Esophagus squamous epithelium (tissue), 5 donors: ENCODE results near the gene DNAJA3. TPM values are rescaled to one million over a fixed set of nuclear protein-coding genes. Genes with fewer than 3 reads are reported as not detected.
A peak's percentile ranks its signal among the peaks of the same experiment; 100 is the strongest.

Experiments used
- DNase-seq: peaks from one replicate; lab custom pipeline; 2025; lab: John Stamatoyannopoulos, UW
- H3K27ac ChIP-seq, 4 donors: fragments of 200-600 bp; sonication (generic); one replicate each; pipeline ENCODE4 v1.5.1; 2016 to 2019; ENCODE audit warnings: mild to moderate bottlenecking in 1 of 4
- H3K27me3 ChIP-seq, 4 donors: fragments of 200-600 bp; sonication (generic); 1 replicate in 3 of 4; 2 replicates in 1 of 4; pipeline versions ENCODE4 v1.5.1 to v1.6.0; 2017 to 2021; ENCODE audit warnings: antibody characterized with exemption in 1 of 4
- H3K36me3 ChIP-seq, 3 donors: fragments of 200-600 bp; sonication (generic); one replicate each; pipeline ENCODE4 v1.5.1; 2016 to 2019
- H3K4me1 ChIP-seq, 3 donors: fragments of 200-600 bp; sonication (generic); one replicate each; pipeline ENCODE4 v1.5.1; 2017 to 2019
- H3K4me3 ChIP-seq, 4 donors: fragments of 200-600 bp; sonication (generic); 1 replicate in 3 of 4; 2 replicates in 1 of 4; pipeline ENCODE4 v1.5.1; 2016 to 2019; ENCODE audit warnings: mild to moderate bottlenecking in 2 of 4, moderate library complexity in 1 of 4
- H3K9me3 ChIP-seq, 3 donors: fragments of 200-600 bp; sonication (generic); one replicate each; pipeline ENCODE4 v1.5.1; 2016 to 2019
- POLR2A ChIP-seq, 4 donors: fragments of 450-650 bp; IDR thresholded peaks; one replicate each; pipeline ENCODE4 v1.6.1; 2017; ENCODE audit warnings: antibody characterized with exemption in 4 of 4, mild to moderate bottlenecking in 4 of 4, moderate library complexity in 3 of 4
- WGBS, 2 donors: methylation state at CpG; one replicate each; pipeline ENCODE4 v1.1.5; 2018; 5-methylcytosine and 5-hydroxymethylcytosine counted together
- intact Hi-C: fragments of 100-400 bp; cut with DNase I; formaldehyde crosslinking; loops from one replicate; pipeline ENCODE4 v1.15.0; 2022
- total RNA-seq, 4 donors: library from RNA; depleted of rRNA; stranded (reverse); fragments of >200 nt; gene quantifications; one replicate each; pipeline ENCODE4 v1.1.0, GENCODE V29; 2016
- TF ChIP-seq, protein P1 (sequence below), 6 experiments: fragments of 450-650 bp in 4 of 6; fragments of 200-600 bp in 2 of 6; sonication (generic) in 2 of 6; IDR thresholded peaks; one replicate each; pipeline ENCODE4 v1.5.1; 2016 to 2019; ENCODE audit warnings: antibody characterized with exemption in 6 of 6, mild to moderate bottlenecking in 4 of 6, moderate library complexity in 4 of 6
- donor health status: DM: yes; HTN: yes; CAD: no.

DNAJA3 gene
- total RNA-seq, 4 donors from 2014 or later: 45.2 to 59.1 (median 49.1) TPM

DNA sequence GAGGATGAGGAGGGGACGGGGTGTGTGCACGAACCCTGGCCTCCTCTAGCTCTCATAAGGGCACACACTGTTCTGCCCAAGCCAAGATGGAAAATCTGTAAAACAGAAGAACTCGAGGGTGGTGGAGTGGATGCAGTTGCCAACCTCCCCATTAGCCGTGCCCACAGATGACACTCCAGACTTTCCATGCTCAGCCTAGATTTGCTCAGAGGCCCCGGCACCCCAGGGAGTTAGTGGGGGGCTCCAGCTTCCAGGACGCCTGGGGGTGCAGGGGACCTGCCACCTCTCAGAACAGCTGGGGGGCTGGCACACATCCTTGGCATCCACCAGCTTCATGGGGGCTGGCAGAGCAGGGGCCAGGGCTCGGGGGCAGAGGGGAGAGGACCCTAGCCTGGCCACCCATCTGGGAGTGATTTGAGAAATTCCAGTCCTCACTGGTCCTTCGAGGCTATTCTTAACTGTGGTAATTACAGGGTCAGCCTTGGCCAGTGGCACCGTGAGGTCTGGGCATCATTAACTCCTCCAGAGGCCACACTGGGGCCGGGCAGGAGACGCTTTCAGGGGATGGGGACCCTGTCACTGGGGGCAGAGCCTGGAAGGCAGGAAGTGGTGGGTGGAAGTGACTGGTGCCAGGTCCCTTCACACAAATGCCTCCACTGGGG, 39.7 kb upstream of the DNAJA3 start:
- no peak for DNase-seq
- WGBS, 2 donors: 53 to 66% methylated on average over 3 to 4 of the region's 11 CpGs
- Histone ChIP-seq H3K36me3 (peaks cover 0 to 85% (median 20%) of the 10 kb centered on the region in 3 donors), H3K27ac (peak overlapping the region in 3 of 4 donors; percentile 59 to 65 (median 64)), H3K27me3 (no peaks in the 10 kb centered on the region), H3K4me3 (no peak overlapping the region), H3K9me3 (no peaks in the 10 kb centered on the region), H3K4me1 (peaks cover 0 to 45% (median 0%) of the 10 kb centered on the region in 3 donors)
- intact Hi-C loops: no loop called here
- TF ChIP-seq, protein P1, sequence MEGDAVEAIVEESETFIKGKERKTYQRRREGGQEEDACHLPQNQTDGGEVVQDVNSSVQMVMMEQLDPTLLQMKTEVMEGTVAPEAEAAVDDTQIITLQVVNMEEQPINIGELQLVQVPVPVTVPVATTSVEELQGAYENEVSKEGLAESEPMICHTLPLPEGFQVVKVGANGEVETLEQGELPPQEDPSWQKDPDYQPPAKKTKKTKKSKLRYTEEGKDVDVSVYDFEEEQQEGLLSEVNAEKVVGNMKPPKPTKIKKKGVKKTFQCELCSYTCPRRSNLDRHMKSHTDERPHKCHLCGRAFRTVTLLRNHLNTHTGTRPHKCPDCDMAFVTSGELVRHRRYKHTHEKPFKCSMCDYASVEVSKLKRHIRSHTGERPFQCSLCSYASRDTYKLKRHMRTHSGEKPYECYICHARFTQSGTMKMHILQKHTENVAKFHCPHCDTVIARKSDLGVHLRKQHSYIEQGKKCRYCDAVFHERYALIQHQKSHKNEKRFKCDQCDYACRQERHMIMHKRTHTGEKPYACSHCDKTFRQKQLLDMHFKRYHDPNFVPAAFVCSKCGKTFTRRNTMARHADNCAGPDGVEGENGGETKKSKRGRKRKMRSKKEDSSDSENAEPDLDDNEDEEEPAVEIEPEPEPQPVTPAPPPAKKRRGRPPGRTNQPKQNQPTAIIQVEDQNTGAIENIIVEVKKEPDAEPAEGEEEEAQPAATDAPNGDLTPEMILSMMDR (IDR thresholded peaks at IDR 0.05): no peak
- no peak for TF ChIP-seq POLR2A (IDR thresholded peaks at IDR 0.05)

DNA sequence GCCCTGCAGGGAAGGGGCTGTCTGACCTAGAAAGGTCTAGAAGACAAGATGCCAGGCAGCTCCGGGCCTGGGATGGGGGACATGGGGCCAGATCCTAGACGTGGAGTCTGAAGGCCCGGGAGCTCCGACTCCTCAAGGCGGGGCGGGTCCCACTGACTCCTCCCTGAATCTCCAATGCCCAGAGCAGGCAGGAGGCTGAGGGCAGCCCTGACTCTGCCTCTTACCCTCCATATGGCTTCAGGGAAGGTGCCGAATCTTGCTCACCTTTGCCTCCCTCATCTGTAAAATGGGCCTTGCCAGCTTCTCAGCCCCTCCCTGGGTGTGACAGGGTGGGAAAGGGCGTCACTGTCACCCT, 39.2 kb upstream of the DNAJA3 start:
- intact Hi-C loops: no loop called here
- H3K4me1 ChIP-seq: peaks cover 0 to 44% (median 0%) of the 10 kb centered on the region in 3 donors
- no peak overlapping the region for H3K4me3 ChIP-seq
- peaks cover 0 to 82% (median 20%) of the 10 kb centered on the region in 3 donors for H3K36me3 ChIP-seq
- TF ChIP-seq, protein P1 (IDR thresholded peaks at IDR 0.05): no peak
- no peak for TF ChIP-seq POLR2A (IDR thresholded peaks at IDR 0.05)
- DNase-seq: no peak
- H3K9me3 ChIP-seq: no peaks in the 10 kb centered on the region
- H3K27me3 ChIP-seq: no peaks in the 10 kb centered on the region
- H3K27ac ChIP-seq: peak overlapping the region in 3 of 4 donors; percentile 59 to 65 (median 64)
- 57 to 69% methylated on average over 1 to 7 of the region's 8 CpGs for WGBS, 2 donors

DNA sequence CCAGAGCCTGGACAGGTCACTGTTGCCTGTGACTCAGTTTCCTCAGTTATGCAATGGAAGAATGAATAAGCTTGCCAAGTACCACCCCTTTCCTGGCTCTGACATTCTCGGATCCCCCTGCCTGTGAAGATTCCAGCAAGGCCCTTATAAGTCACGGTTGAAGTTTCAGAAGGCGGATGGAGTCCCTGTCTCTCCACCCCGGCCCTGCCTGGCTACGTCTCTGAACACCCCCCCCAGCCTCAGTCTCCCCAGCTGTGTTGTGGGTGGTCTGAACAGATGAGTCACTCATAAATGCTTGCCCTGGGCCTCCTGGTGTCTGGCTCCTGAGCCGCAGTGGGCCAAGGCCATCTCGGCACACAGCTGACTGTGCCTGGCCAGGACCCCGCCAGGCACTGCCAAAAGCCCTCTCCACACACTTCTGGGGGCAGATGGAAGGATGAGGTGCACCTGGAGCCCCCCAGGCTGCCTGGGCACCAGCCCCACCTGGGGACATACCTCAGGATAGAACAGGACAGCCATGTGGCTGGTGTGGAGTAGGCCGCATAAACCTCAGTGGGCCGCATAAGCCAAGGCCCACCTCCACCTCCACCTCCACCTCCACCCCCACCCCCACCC, 38.6 kb upstream of the DNAJA3 start:
- intact Hi-C loops: no loop called here
- Histone ChIP-seq H3K9me3 (no peaks in the 10 kb centered on the region), H3K36me3 (peaks cover 0 to 76% (median 18%) of the 10 kb centered on the region in 3 donors), H3K27ac (peak overlapping the region in 3 of 4 donors; percentile 59 to 65 (median 64)), H3K4me3 (no peak overlapping the region), H3K27me3 (no peaks in the 10 kb centered on the region), H3K4me1 (peaks cover 1 to 50% (median 2%) of the 10 kb centered on the region in 3 donors)
- no peak for TF ChIP-seq POLR2A (IDR thresholded peaks at IDR 0.05)
- TF ChIP-seq, protein P1 (IDR thresholded peaks at IDR 0.05): no peak
- DNase-seq: no peak
- 74% methylated on average over 5 of the region's 10 CpGs; no CpG with 5 or more reads in 1 of the 2 donors for WGBS, 2 donors

DNA sequence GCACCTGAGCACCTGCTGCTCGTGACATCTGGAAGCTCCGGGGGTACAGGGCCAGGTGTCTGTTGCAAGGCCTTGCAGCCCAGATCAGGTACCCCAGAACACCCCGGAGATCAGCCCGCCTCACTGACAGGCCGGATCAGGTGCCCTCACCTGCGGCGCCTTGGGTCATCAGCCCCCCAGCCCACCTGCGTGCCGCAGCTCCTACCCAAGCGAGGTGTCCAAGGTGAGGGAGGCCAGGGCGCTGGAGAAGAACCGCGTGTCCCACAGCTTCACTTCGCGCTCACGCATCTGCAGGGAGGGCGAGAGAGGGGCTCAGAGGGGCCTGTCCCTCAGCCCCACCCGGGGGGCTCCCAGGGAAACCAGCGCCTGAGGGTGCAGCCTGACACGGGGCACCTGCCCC, 37.9 kb upstream of the DNAJA3 start:
- no peak overlapping the region for H3K4me3 ChIP-seq
- H3K27me3 ChIP-seq: no peaks in the 10 kb centered on the region
- H3K4me1 ChIP-seq: peaks cover 9 to 57% (median 9%) of the 10 kb centered on the region in 3 donors
- no peak for DNase-seq
- intact Hi-C loops: no loop called here
- TF ChIP-seq, protein P1 (IDR thresholded peaks at IDR 0.05): no peak
- TF ChIP-seq POLR2A (IDR thresholded peaks at IDR 0.05): no peak
- WGBS, 2 donors: 93 to 94% methylated on average over 5 to 6 of the region's 20 CpGs
- no peaks in the 10 kb centered on the region for H3K9me3 ChIP-seq
- H3K36me3 ChIP-seq: peaks cover 0 to 68% (median 14%) of the 10 kb centered on the region in 3 donors
- H3K27ac ChIP-seq: peak overlapping the region in 3 of 4 donors; percentile 59 to 65 (median 64)
